ENCODE results near the gene TSPAN13.

The TSPAN13 gene

GRCh38 chr7:16753102-16753931, at the start of gene TSPAN13:
TSPAN13 (plus strand) TSS chr7:16753755; CDS start chr7:16753968, 213 bp downstream.
- DNase-seq = peak; percentile 87

GRCh38 chr7:16708511-16708910, 45.0 kb upstream of the TSPAN13 start:
- DNase-seq = no peak

GRCh38 chr7:16708980-16709379, 44.6 kb upstream of the TSPAN13 start:
- DNase-seq = no peak

GRCh38 chr7:16710651-16711050, 42.9 kb upstream of the TSPAN13 start:
- DNase-seq = no peak

- no peak for DNase-seq
Measured at GRCh38 chr7:16711730-16712129, 41.8 kb upstream of the TSPAN13 start.

GRCh38 chr7:16712916-16713315, 40.6 kb upstream of the TSPAN13 start:
- no peak for DNase-seq

- DNase-seq = no peak
Measured at GRCh38 chr7:16715928-16716327, 37.6 kb upstream of the TSPAN13 start.

- no peak for DNase-seq
Measured at GRCh38 chr7:16718111-16718656, 35.4 kb upstream of the TSPAN13 start.

GRCh38 chr7:16719699-16720098, 33.9 kb upstream of the TSPAN13 start:
- peak; percentile 57 for DNase-seq

GRCh38 chr7:16721541-16721940, 32.0 kb upstream of the TSPAN13 start:
- DNase-seq = no peak

GRCh38 chr7:16724344-16724743, 29.2 kb upstream of the TSPAN13 start:
- DNase-seq = no peak

- DNase-seq = no peak
Measured at GRCh38 chr7:16726189-16726588, 27.4 kb upstream of the TSPAN13 start.

GRCh38 chr7:16727736-16728135, 25.8 kb upstream of the TSPAN13 start:
- DNase-seq = no peak

GRCh38 chr7:16728811-16729210, 24.7 kb upstream of the TSPAN13 start:
- DNase-seq = no peak

- no peak for DNase-seq
Measured at GRCh38 chr7:16729541-16729940, 24.0 kb upstream of the TSPAN13 start.

- DNase-seq = no peak
Measured at GRCh38 chr7:16730937-16731336, 22.6 kb upstream of the TSPAN13 start.

GRCh38 chr7:16732828-16733227, 20.7 kb upstream of the TSPAN13 start:
- no peak for DNase-seq

GRCh38 chr7:16734148-16734726, 19.3 kb upstream of the TSPAN13 start:
- DNase-seq = no peak

GRCh38 chr7:16735020-16735419, 18.5 kb upstream of the TSPAN13 start:
- no peak for DNase-seq

GRCh38 chr7:16738011-16738688, 15.4 kb upstream of the TSPAN13 start:
- no peak for DNase-seq

- peak; percentile 89 for DNase-seq
Measured at GRCh38 chr7:16739863-16740622, 13.5 kb upstream of the TSPAN13 start.

GRCh38 chr7:16740623-16740953, 13.0 kb upstream of the TSPAN13 start:
- DNase-seq = no peak

- DNase-seq = peak; percentile 43
Measured at GRCh38 chr7:16740996-16741395, 12.6 kb upstream of the TSPAN13 start.

Data from OCI-M1 (cell line).